HepG2 (cell line): ENCODE results near the gene SLC12A5. TPM values are rescaled to one million over a fixed set of nuclear protein-coding genes. Genes with fewer than 3 reads are reported as not detected.

Source experiments
- ATF5 ChIP-seq: sonication (generic); formaldehyde crosslinking; IDR thresholded peaks from 2 replicates; pipeline ENCODE4 v1.4.0; 2020; ENCODE audit warnings: mild to moderate bottlenecking, low read depth, missing genetic modification reagents
- ATRX ChIP-seq: sonication (generic); formaldehyde crosslinking; IDR thresholded peaks from 2 replicates; pipeline ENCODE4 v1.4.0; 2020; ENCODE audit warnings: missing genetic modification reagents, borderline replicate concordance
- CHCHD3 ChIP-seq: sonication (generic); formaldehyde crosslinking; IDR thresholded peaks from 2 replicates; pipeline ENCODE4 v1.8.0; 2022; ENCODE audit warnings: mild to moderate bottlenecking, missing genetic modification reagents, moderate library complexity
- E2F2 ChIP-seq: sonication (generic); formaldehyde crosslinking; IDR thresholded peaks from 2 replicates; pipeline ENCODE4 v1.4.0; 2020; ENCODE audit warnings: missing genetic modification reagents, borderline replicate concordance
- FOXK2 ChIP-seq: fragments of 450-650 bp; IDR thresholded peaks from 2 replicates; pipeline ENCODE4 v1.6.1; 2016
- GTF3A ChIP-seq: sonication (generic); formaldehyde crosslinking; conservative IDR thresholded peaks from 2 replicates; pipeline ENCODE4 v1.4.0; 2020; ENCODE audit warnings: mild to moderate bottlenecking, missing genetic modification reagents
- KLF16 ChIP-seq, 2 experiments: sonication (generic) in 1 of 2; formaldehyde crosslinking in 1 of 2; IDR thresholded peaks; 2 replicates each; pipeline versions ENCODE4 v1.6.1 to v1.8.0; 2016 to 2023; ENCODE audit warnings: missing genetic modification reagents in 2 of 2, missing compliant biosample characterization in 1 of 2
- NFIB ChIP-seq: sonication (generic); formaldehyde crosslinking; IDR thresholded peaks from 2 replicates; pipeline ENCODE4 v1.9.0; 2021; ENCODE audit warnings: missing genetic modification reagents, mild to moderate bottlenecking, borderline replicate concordance
- PCBP1 ChIP-seq: fragments of 200-400 bp; formaldehyde crosslinking; IDR thresholded peaks from 2 replicates; pipeline ENCODE4 v1.6.1; 2017; ENCODE audit warnings: mild to moderate bottlenecking, low read depth, low read length, borderline replicate concordance
- RXRA ChIP-seq: sonication (generic); formaldehyde crosslinking; IDR thresholded peaks from 2 replicates; pipeline ENCODE4 v1.5.1; 2020; ENCODE audit warnings: missing genetic modification reagents
- SCMH1 ChIP-seq: sonication (generic); formaldehyde crosslinking; IDR thresholded peaks from 2 replicates; pipeline ENCODE4 v1.9.0; 2021; ENCODE audit warnings: missing genetic modification reagents, mild to moderate bottlenecking, borderline replicate concordance
- ZBTB10 ChIP-seq: sonication (generic); formaldehyde crosslinking; IDR thresholded peaks from 2 replicates; pipeline ENCODE4 v1.4.0; 2020; ENCODE audit warnings: missing genetic modification reagents, borderline replicate concordance
- ZMYM2 ChIP-seq: sonication (generic); formaldehyde crosslinking; IDR thresholded peaks from 2 replicates; pipeline ENCODE4 v1.8.0; 2022; ENCODE audit warnings: mild to moderate bottlenecking, missing genetic modification reagents
- ZNF138 ChIP-seq: sonication (generic); formaldehyde crosslinking; IDR thresholded peaks from 2 replicates; pipeline ENCODE4 v1.5.0; 2020; ENCODE audit warnings: mild to moderate bottlenecking, low read depth, missing genetic modification reagents
- ZNF18 ChIP-seq: sonication (generic); formaldehyde crosslinking; IDR thresholded peaks from 2 replicates; pipeline ENCODE4 v1.8.0; 2022; ENCODE audit warnings: mild to moderate bottlenecking, missing genetic modification reagents; ENCODE audit not compliant: insufficient replicate concordance
- ZNF350 ChIP-seq: sonication (generic); formaldehyde crosslinking; IDR thresholded peaks from 2 replicates; pipeline ENCODE4 v1.4.0; 2020; ENCODE audit warnings: mild to moderate bottlenecking, low read depth, missing genetic modification reagents, borderline replicate concordance
- ZNF772 ChIP-seq: sonication (generic); formaldehyde crosslinking; IDR thresholded peaks from 2 replicates; pipeline ENCODE4 v1.5.0; 2020; ENCODE audit warnings: mild to moderate bottlenecking, missing genetic modification reagents
- polyA plus RNA-seq, 8 experiments: library from polyadenylated mRNA; depleted of rRNA in 3 of 8; stranded (reverse) in 7 of 8; unstranded in 1 of 8; fragments of >200 nt; fragmentation: Illumina TruSeq in 4 of 8; extraction: Trizol in 4 of 8; gene quantifications; 2 replicates each; pipeline versions ENCODE4 v1.2.1 to v1.2.3, GENCODE V29; 2011 to 2016; ENCODE audit warnings: low read depth in 4 of 8, missing spikeins in 1 of 8, mixed read lengths in 1 of 8; ENCODE audit not compliant: insufficient read depth in 1 of 8
- total RNA-seq, 5 experiments: library from RNA; depleted of rRNA; stranded (reverse); fragments of >200 nt; fragmentation: Illumina TruSeq; extraction: Trizol; gene quantifications; 2 replicates each; pipeline ENCODE4 v1.2.3, GENCODE V29; 2016; ENCODE audit warnings: low read depth in 1 of 5

Gene SLC12A5
- total and polyA plus RNA-seq, 2 of the 13 experiments (the other 11 are each of a cell fraction or from before 2014, with no cell fraction given), result 4.3 to 5.4 TPM

- TF ChIP-seq SCMH1, result no peak
- TF ChIP-seq NFIB (CRISPR knock-in tag), result no peak
- TF ChIP-seq ZMYM2 (CRISPR knock-in tag), result peak; percentile 65
- no peak for TF ChIP-seq CHCHD3 (CRISPR knock-in tag)
- no peak; a peak in 1 of 4 replicates for TF ChIP-seq KLF16 (CRISPR knock-in tag; IDR thresholded peaks at IDR 0.05)
- TF ChIP-seq ATF5 (CRISPR knock-in tag), result no peak
- no peak for TF ChIP-seq ZBTB10 (CRISPR knock-in tag)
- no peak for TF ChIP-seq E2F2 (CRISPR knock-in tag)
- peak; percentile 51 for TF ChIP-seq RXRA
- no peak for TF ChIP-seq GTF3A
- TF ChIP-seq ZNF772 (CRISPR knock-in tag), result no peak
- 0 out of 2 replicates have a peak, but pooled peaks have one; percentile 46 for TF ChIP-seq PCBP1
- TF ChIP-seq ZNF350 (CRISPR knock-in tag), result 0 out of 2 replicates have a peak, but pooled peaks have one; percentile 16
- no peak for TF ChIP-seq ZNF138 (CRISPR knock-in tag)
- no peak for TF ChIP-seq FOXK2
- TF ChIP-seq ZNF18, result no peak
- no peak for TF ChIP-seq ATRX (CRISPR knock-in tag)
Measured at GRCh38 chr20:45987108-45987780, 41.8 kb upstream of the SLC12A5 start (continued).
